Activated CD4-positive, alpha-beta T cell treated with anti-CD3 and anti-CD28 coated beads, Interleukin-2, amount 50 U/mL, for 24 hours (primary cell): Measurements from ENCODE around the gene EML3.
"Not testable (repeated sequence)": the region's sequence is repeated elsewhere in the genome, so short reads cannot be mapped to it uniquely, and the experiment has no call there.

Experiments used
- DNase-seq, 2 donors: peaks; one replicate each; pipeline ENCODE4 v3.0.0-alpha.2; 2020; ENCODE audit warnings: low read depth in 1 of 2, low spot score in 1 of 2

The EML3 gene

GRCh38 chr11:62573006-62573591, 39.5 kb downstream of the EML3 start:
- DNase-seq = no peak

GRCh38 chr11:62572431-62572830, 40.1 kb downstream of the EML3 start:
- no peak for DNase-seq

- DNase-seq = not testable (repeated sequence)
These were observed 41.1 kb downstream of the EML3 start for GRCh38 chr11:62571493-62571892.

GRCh38 chr11:62570903-62571302, 41.7 kb downstream of the EML3 start:
- not testable (repeated sequence) for DNase-seq

GRCh38 chr11:62569611-62570010, 43.0 kb downstream of the EML3 start:
- no peak for DNase-seq

- no peak for DNase-seq
These were observed 45.4 kb downstream of the EML3 start for GRCh38 chr11:62567018-62567633.

GRCh38 chr11:62566247-62566646, 46.3 kb downstream of the EML3 start:
- DNase-seq = no peak

- no peak for DNase-seq
These were observed 47.3 kb downstream of the EML3 start for GRCh38 chr11:62565100-62565802.

- not testable (repeated sequence) for DNase-seq
These were observed 50.8 kb downstream of the EML3 start for GRCh38 chr11:62561677-62562230.

- DNase-seq = peak; percentile 46 to 70
These were observed 51.9 kb downstream of the EML3 start for GRCh38 chr11:62560566-62561103.

GRCh38 chr11:62559626-62560025, 52.9 kb downstream of the EML3 start:
- DNase-seq = not testable (repeated sequence)

GRCh38 chr11:62559204-62559603, 53.4 kb downstream of the EML3 start:
- no peak for DNase-seq

- DNase-seq = no peak
These were observed 53.9 kb downstream of the EML3 start for GRCh38 chr11:62558669-62559068.

- DNase-seq = no peak
These were observed 55.5 kb downstream of the EML3 start for GRCh38 chr11:62556875-62557631.

- peak in 1 of 2 donors; percentile 64 for DNase-seq
These were observed 56.3 kb downstream of the EML3 start for GRCh38 chr11:62556108-62556874.

- DNase-seq = peak in 1 of 2 donors; percentile 51
These were observed 57.0 kb downstream of the EML3 start for GRCh38 chr11:62555464-62556107.

- no peak for DNase-seq
These were observed 58.0 kb downstream of the EML3 start for GRCh38 chr11:62554387-62555167.

- DNase-seq = no peak
These were observed 58.7 kb downstream of the EML3 start for GRCh38 chr11:62553839-62554361.
